Measurements from ENCODE around the gene NR1D1. TPM values are rescaled to one million over a fixed set of nuclear protein-coding genes. Genes with fewer than 3 reads are reported as not detected.

Gene NR1D1
- total RNA-seq, 2 experiments from 2014 or later = 5.2 to 5.4 TPM

- peaks cover 91% of the 10 kb centered on the region for H3K4me1 Mint-ChIP-seq
- peak; percentile 9 for ATAC-seq
- intact Hi-C loops (cut with DNase I, micrococcal nuclease) = loop anchor here in 1 of 2 experiments (10.0 kb wide), 1 partner anchor 700 kb away; the partner anchor contains the start of gene FBXL20
- H3K36me3 Mint-ChIP-seq (ENCODE audit: low read depth) = no peaks in the 10 kb centered on the region
- no peaks in the 10 kb centered on the region for H3K27me3 Mint-ChIP-seq
- DNase-seq = peak; percentile 56
- ChIA-PET POLR2A (interaction anchor here (0.7 kb wide), 1 partner anchor 390 kb away, joined by 3 read pairs; no protein-coding TSS in a partner anchor), CTCF (interaction anchor here (0.7 to 11.1 kb wide), 3 partner anchors 7 to 28 kb away, joined by 3 to 156 read pairs (median 3); no protein-coding TSS in a partner anchor)
- H3K9me3 Mint-ChIP-seq (ENCODE audit: low read depth) = no peaks in the 10 kb centered on the region
- no peak overlapping the region for H3K4me3 Mint-ChIP-seq
- peak overlapping the region; percentile 53 for H3K27ac Mint-ChIP-seq
Observed at GRCh38 chr17:40104594-40105486, 4.5 kb upstream of the NR1D1 start.

GRCh38 chr17:40103688-40104087 is 3.3 kb upstream of the NR1D1 start:
- Mint-ChIP-seq H3K36me3 (ENCODE audit: low read depth) (peaks cover 1% of the 10 kb centered on the region), H3K27ac (peak overlapping the region; percentile 45), H3K4me3 (no peak overlapping the region), H3K9me3 (ENCODE audit: low read depth) (no peaks in the 10 kb centered on the region), H3K4me1 (peaks cover 87% of the 10 kb centered on the region), H3K27me3 (no peaks in the 10 kb centered on the region)
- intact Hi-C loops (cut with DNase I, micrococcal nuclease) = loop anchor here in 1 of 2 experiments (10.0 kb wide), 1 partner anchor 699 kb away; the partner anchor contains the start of gene FBXL20
- CTCF ChIA-PET = interaction anchor here (0.7 to 11.1 kb wide), 6 partner anchors 9 to 232 kb away, joined by 3 to 156 read pairs (median 4); no protein-coding TSS in a partner anchor
- ATAC-seq = no peak
- DNase-seq = no peak
- POLR2A ChIA-PET = interaction anchor here (0.6 kb wide), 1 partner anchor 36 kb away, joined by 3 read pairs; the partner anchor contains the start of gene CASC3

- Mint-ChIP-seq H3K36me3 (ENCODE audit: low read depth) (peaks cover 7% of the 10 kb centered on the region), H3K4me1 (peaks cover 87% of the 10 kb centered on the region), H3K27ac (peak overlapping the region; percentile 52), H3K27me3 (no peaks in the 10 kb centered on the region), H3K4me3 (no peak overlapping the region), H3K9me3 (ENCODE audit: low read depth) (no peaks in the 10 kb centered on the region)
- ChIA-PET POLR2A (no interaction called here), CTCF (interaction anchor here (0.6 to 11.1 kb wide), 8 partner anchors 9 to 233 kb away, joined by 3 to 156 read pairs (median 4); no protein-coding TSS in a partner anchor)
- intact Hi-C loops (cut with DNase I, micrococcal nuclease) = loop anchor here in 1 of 2 experiments (10.0 kb wide), 1 partner anchor 698 kb away; the partner anchor contains the start of gene FBXL20
- DNase-seq (no peak), ATAC-seq (no peak)
Observed at GRCh38 chr17:40103071-40103661, 2.8 kb upstream of the NR1D1 start.

- peak overlapping the region; percentile 90 for H3K27ac Mint-ChIP-seq
Observed at GRCh38 chr17:40101367-40102210, 1.2 kb upstream of the NR1D1 start.

GRCh38 chr17:40100669-40101366 is 429 bp upstream of the NR1D1 start:
- H3K4me1 Mint-ChIP-seq = peaks cover 87% of the 10 kb centered on the region
- intact Hi-C loops (cut with DNase I, micrococcal nuclease) = loop anchor here (1.0 to 10.0 kb wide), 5 partner anchors 7 to 1588 kb away; partner anchors contain the start of genes EIF1 (in 1 of the 2), FBXL20 (in 1 of the 2), MED24 (in 1 of the 2) and MSL1 (in 1 of the 2)
- DNase-seq (peak; percentile 95), ATAC-seq (peak; percentile 19)
- CTCF ChIA-PET = interaction anchor here (0.6 to 11.1 kb wide), 11 partner anchors 11 to 120 kb away, joined by 3 to 156 read pairs (median 4); partner anchors contain the start of gene PSMD3
- no peaks in the 10 kb centered on the region for H3K27me3 Mint-ChIP-seq
- peaks cover 26% of the 10 kb centered on the region for H3K36me3 Mint-ChIP-seq (ENCODE audit: low read depth)
- H3K27ac Mint-ChIP-seq = peak overlapping the region; percentile 90
- peak overlapping the region; percentile 88 for H3K4me3 Mint-ChIP-seq
- no peaks in the 10 kb centered on the region for H3K9me3 Mint-ChIP-seq (ENCODE audit: low read depth)
- POLR2A ChIA-PET = interaction anchor here (0.5 to 3.6 kb wide), 7 partner anchors 11 to 240 kb away, joined by 3 to 34 read pairs (median 5); partner anchors contain the start of genes CASC3 and WIPF2

More at GRCh38 chr17:40101367-40102210, 1.2 kb upstream of the NR1D1 start:
- peaks cover 19% of the 10 kb centered on the region for H3K36me3 Mint-ChIP-seq (ENCODE audit: low read depth)
- ChIA-PET CTCF (interaction anchor here (1.0 to 11.1 kb wide), 4 partner anchors 11 to 76 kb away, joined by 5 to 156 read pairs (median 8); no protein-coding TSS in a partner anchor), POLR2A (interaction anchor here (1.2 to 3.6 kb wide), 3 partner anchors 10 to 39 kb away, joined by 3 to 34 read pairs (median 5); partner anchors contain the start of gene CASC3)
- ATAC-seq (no peak), DNase-seq (no peak)
- no peaks in the 10 kb centered on the region for H3K27me3 Mint-ChIP-seq
- H3K4me3 Mint-ChIP-seq = peak overlapping the region; percentile 88
- intact Hi-C loops (cut with DNase I, micrococcal nuclease) = loop anchor here in 1 of 2 experiments (2.0 to 10.0 kb wide), 2 partner anchors 697 to 1587 kb away; partner anchors contain the start of genes EIF1 and FBXL20
- peaks cover 87% of the 10 kb centered on the region for H3K4me1 Mint-ChIP-seq
- no peaks in the 10 kb centered on the region for H3K9me3 Mint-ChIP-seq (ENCODE audit: low read depth)

DNA sequence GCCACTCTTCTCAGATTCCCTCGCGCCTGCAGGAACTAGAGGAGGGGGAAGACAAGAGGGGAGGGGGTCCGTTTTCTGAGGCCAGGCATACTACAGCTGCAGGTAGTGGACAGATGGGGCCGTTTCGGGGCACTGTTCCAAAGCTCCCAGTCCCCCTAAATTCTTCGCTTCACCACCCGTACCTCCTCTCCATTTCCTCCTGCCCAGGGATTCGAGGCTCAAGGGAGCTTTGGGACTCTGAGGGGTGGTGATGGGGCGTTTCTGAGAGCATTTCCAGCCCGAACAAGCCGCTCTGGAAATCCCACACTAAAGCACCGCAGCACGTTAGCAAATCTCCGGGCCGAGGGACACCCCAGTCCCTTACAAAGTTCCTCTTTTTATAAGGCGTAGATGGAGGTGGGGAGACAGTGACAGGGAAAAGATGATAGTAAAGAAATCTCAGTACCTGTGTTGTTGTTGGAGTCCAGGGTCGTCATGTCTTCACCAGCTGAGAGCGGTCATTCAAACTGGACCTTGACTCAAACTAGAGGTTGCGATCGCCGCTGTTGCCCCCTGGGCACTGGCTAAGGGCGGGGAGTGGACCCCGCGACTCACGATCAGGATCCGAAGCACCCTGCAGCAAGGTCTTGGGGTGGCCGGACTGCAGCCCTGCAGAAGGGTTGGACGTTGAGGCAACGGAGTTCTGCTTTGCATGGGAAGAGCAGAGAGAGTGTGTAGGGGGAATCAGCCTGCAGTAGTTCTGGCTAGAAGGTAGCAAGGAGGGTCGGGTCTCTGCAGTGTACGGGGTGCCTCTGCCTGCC is 570 bp downstream of the NR1D1 start:
- Mint-ChIP-seq H3K9me3 (ENCODE audit: low read depth) (no peaks in the 10 kb centered on the region), H3K27me3 (no peaks in the 10 kb centered on the region), H3K27ac (peak overlapping the region; percentile 90), H3K36me3 (ENCODE audit: low read depth) (peaks cover 33% of the 10 kb centered on the region), H3K4me3 (peak overlapping the region; percentile 88), H3K4me1 (peaks cover 87% of the 10 kb centered on the region)
- ChIA-PET POLR2A (interaction anchor here (0.6 to 3.6 kb wide), 10 partner anchors 12 to 266 kb away, joined by 3 to 34 read pairs (median 4); partner anchors contain the start of genes CASC3 and WIPF2), CTCF (interaction anchor here (0.6 to 11.1 kb wide), 10 partner anchors 12 to 119 kb away, joined by 3 to 156 read pairs (median 4); partner anchors contain the start of gene PSMD3)
- DNase-seq (no peak), ATAC-seq (no peak)
- intact Hi-C loops (cut with DNase I, micrococcal nuclease) = loop anchor here (1.0 to 10.0 kb wide), 22 partner anchors 8 to 1589 kb away; partner anchors contain the start of genes CASC3 (in 1 of the 2), CDC6 (in 1 of the 2), CDK12 (in 1 of the 2) and EIF1 (in 1 of the 2)

GRCh38 chr17:40098846-40099618 is 1.4 kb downstream of the NR1D1 start:
- ChIA-PET POLR2A (interaction anchor here (0.6 to 3.6 kb wide), 7 partner anchors 11 to 266 kb away, joined by 3 to 34 read pairs (median 4); partner anchors contain the start of gene MED24), CTCF (interaction anchor here (0.6 to 11.1 kb wide), 9 partner anchors 13 to 249 kb away, joined by 3 to 156 read pairs (median 3); no protein-coding TSS in a partner anchor)
- intact Hi-C loops (cut with DNase I, micrococcal nuclease) = loop anchor here (1.0 to 10.0 kb wide), 17 partner anchors 12 to 638 kb away; partner anchors contain the start of genes CASC3 (in 1 of the 2), CDC6 (in 1 of the 2), CDK12 (in 1 of the 2) and LRRC3C (in 1 of the 2)

More at GRCh38 chr17:40098846-40099618, 1.4 kb downstream of the NR1D1 start:
- peak; percentile 99 for DNase-seq
- Mint-ChIP-seq H3K4me1 (peaks cover 86% of the 10 kb centered on the region), H3K27ac (peak overlapping the region; percentile 90), H3K27me3 (no peaks in the 10 kb centered on the region), H3K36me3 (ENCODE audit: low read depth) (peaks cover 37% of the 10 kb centered on the region), H3K9me3 (ENCODE audit: low read depth) (no peaks in the 10 kb centered on the region), H3K4me3 (peak overlapping the region; percentile 88)
- ATAC-seq = peak; percentile 59
